Erythroblast (primary cell): Measurements from ENCODE around the gene MAMDC2.

Experiments used
- GATA1 ChIP-seq: IDR thresholded peaks from 2 replicates; pipeline ENCODE4 v1.6.1; 2011; ENCODE audit warnings: low read depth, mild to moderate bottlenecking, control low read depth, low read length, moderate library complexity
- POLR2A ChIP-seq: IDR thresholded peaks from 2 replicates; pipeline ENCODE4 v1.6.1; 2011; ENCODE audit warnings: mild to moderate bottlenecking, low read length

DNA sequence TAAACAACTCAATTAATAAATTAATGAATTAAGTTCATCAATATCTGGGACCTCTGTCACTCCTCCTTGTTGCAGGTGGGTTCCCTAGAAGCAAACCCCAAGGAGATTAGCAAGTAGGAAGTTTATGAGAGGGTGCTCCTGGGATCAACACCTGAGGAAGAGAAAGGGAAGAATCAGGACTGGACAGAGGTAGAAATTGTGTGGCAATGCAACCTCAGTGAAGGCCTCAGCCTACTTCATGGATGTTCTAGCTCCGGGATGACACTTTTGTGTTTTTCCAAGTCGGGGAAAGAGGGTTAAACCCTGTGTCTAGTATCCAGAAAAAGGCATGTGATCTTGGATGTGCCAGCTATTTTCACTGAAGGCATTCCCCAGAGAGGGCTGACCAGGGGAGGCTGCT, 23.2 kb downstream of the MAMDC2 start:
- no peak for TF ChIP-seq POLR2A
- TF ChIP-seq GATA1: no peak
